Stomach smooth muscle (tissue), 2 donors: Measurements from ENCODE around the gene IFITM2.
"Not testable (repeated sequence)": the region's sequence is repeated elsewhere in the genome, so short reads cannot be mapped to it uniquely, and the experiment has no call there.

ENCODE experiments used
- H3K27ac ChIP-seq: one replicate; pipeline ENCODE4 v1.7.0; 2013; ENCODE audit warnings: mild to moderate bottlenecking, low read length, inconsistent platforms
- H3K27me3 ChIP-seq, 2 donors: one replicate each; pipeline ENCODE4 v1.7.0; 2013; ENCODE audit warnings: low read length in 2 of 2; ENCODE audit not compliant: insufficient read depth in 2 of 2, control insufficient read depth in 1 of 2
- H3K36me3 ChIP-seq, 2 donors: one replicate each; pipeline ENCODE4 v1.7.0; 2013; ENCODE audit warnings: low read length in 2 of 2; ENCODE audit not compliant: control insufficient read depth in 2 of 2, insufficient read depth in 2 of 2
- H3K4me1 ChIP-seq: one replicate; pipeline ENCODE4 v1.7.0; 2013; ENCODE audit warnings: low read length; ENCODE audit not compliant: control insufficient read depth, insufficient read depth
- H3K4me3 ChIP-seq, 2 donors: one replicate each; pipeline ENCODE4 v1.7.0; 2013; ENCODE audit warnings: low read length in 2 of 2
- H3K9ac ChIP-seq, 2 donors: one replicate each; pipeline ENCODE4 v1.7.0; 2013; ENCODE audit warnings: low read length in 2 of 2, mild to moderate bottlenecking in 1 of 2
- H3K9me3 ChIP-seq, 2 donors: one replicate each; pipeline ENCODE4 v1.7.0; 2013; ENCODE audit warnings: low read length in 2 of 2; ENCODE audit not compliant: control insufficient read depth in 2 of 2
- donor health status: healthy.
- donor health status: Pancreatic carcinoma.

IFITM2 gene

DNA sequence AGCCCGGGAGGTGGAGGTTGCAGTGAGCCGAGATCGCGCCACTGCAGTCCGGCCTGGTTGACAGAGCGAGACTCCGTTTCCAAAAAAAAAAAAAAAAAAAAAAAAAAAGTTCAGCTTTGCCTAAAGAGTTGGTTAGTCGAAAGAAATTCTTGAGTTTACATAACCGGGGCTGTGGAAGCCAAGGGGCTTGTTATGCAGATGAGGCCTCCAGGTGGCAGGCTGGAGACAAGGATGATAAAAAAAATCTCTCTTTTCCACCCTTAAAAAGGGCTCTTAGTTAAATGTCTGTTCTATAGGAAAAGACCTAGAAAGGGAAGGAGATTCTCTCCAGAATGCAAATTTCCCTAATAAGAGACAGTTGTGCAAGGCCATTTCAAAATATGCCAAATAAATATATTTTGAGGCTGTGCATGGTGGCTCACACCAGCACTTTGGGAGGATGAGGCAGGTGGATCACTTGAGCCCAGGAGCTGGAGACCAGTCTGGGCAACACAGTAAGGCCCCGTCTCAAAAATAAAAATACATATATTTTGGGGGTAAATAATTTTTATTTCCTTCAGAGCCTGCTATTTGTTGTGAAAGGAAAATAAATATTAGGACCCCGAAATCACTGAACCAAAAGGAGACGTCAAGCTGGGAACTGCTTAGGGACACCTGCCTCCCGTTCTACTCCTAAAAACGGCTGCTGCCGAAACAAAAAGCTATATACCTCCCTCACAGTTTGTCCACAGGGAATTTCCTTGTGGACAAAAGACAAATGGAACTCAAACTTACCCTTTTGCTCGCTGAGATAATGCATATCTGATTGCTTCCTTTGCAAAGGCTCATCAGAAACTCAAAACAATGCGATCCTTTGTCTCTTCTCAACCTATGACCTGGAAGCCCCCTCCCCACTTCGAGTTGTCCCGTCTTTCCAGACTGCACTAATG lies 2.4 kb upstream of the IFITM2 start:
- H3K27ac ChIP-seq: peak overlapping the region; percentile 84
- H3K9me3 ChIP-seq: no peaks in the 10 kb centered on the region
- H3K9ac ChIP-seq: no peak overlapping the region

DNA sequence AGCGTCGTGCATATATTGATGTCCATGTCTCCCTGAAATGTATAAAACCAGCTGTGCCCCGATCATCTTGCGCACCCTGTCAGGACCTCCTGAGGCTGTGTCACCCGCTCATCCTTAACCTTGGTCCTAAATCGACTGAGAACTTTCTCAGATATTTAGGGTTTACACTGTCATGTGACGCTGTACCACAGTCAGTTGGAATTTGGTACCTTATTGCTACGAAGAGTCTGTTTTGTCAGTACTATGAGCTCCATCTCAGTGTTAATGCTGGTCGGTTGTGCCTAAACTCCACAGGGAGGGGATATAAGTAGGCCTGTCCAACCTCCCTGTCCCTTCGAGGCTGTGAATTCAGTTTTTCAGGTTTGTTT lies 1.8 kb upstream of the IFITM2 start:
- Histone ChIP-seq H3K4me1 (peaks cover 20% of the 10 kb centered on the region), H3K9ac (no peak overlapping the region), H3K27me3 (no peaks in the 10 kb centered on the region), H3K36me3 (no peaks in the 10 kb centered on the region), H3K9me3 (no peaks in the 10 kb centered on the region), H3K27ac (peak overlapping the region; percentile 84), H3K4me3 (no peak overlapping the region)

More for the DNA sequence above, 2.4 kb upstream of the IFITM2 start:
- Histone ChIP-seq H3K36me3 (no peaks in the 10 kb centered on the region), H3K4me3 (no peak overlapping the region), H3K27me3 (peaks cover 2% of the 10 kb centered on the region in 2 donors), H3K4me1 (peaks cover 21% of the 10 kb centered on the region)

DNA sequence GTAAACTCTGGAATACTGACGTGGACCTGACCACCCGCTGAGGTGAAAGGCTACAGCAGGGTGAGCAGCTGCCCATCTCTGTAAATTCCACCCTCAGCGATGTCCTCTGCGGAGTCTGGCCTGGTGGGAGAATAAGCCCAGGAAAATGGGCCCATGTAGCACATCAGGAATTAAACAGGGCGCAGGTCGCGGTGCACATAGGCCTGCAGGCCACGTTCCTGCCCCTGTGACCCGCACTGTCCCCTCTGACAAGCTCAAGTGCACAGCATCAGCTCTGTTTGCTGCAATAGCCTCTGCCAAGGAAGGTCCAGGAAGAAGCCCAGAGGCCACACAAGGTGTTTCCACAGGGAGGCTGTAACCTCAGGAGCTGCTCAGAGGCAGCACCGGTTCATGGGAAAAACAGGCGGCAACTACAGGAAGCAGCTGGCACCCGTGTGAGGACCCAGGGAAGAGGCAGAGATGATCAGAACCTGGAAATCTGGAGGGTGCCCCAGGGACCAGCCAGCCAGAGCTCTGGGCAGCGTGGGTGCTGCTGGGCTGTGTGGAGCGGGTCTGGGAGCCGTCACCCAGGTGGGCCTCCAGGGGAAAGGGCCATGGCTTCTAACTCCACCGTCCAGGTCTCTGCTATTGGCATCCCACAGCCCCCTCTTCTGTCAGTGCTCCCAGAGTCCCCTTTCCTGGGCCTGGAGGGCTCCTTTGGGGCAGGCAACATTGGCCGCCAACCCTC lies 808 bp upstream of the IFITM2 start:
- Histone ChIP-seq H3K27ac (peak overlapping the region; percentile 84), H3K27me3 (no peaks in the 10 kb centered on the region), H3K9ac (no peak overlapping the region), H3K4me3 (no peak overlapping the region), H3K36me3 (no peaks in the 10 kb centered on the region), H3K9me3 (no peaks in the 10 kb centered on the region), H3K4me1 (peaks cover 23% of the 10 kb centered on the region)

DNA sequence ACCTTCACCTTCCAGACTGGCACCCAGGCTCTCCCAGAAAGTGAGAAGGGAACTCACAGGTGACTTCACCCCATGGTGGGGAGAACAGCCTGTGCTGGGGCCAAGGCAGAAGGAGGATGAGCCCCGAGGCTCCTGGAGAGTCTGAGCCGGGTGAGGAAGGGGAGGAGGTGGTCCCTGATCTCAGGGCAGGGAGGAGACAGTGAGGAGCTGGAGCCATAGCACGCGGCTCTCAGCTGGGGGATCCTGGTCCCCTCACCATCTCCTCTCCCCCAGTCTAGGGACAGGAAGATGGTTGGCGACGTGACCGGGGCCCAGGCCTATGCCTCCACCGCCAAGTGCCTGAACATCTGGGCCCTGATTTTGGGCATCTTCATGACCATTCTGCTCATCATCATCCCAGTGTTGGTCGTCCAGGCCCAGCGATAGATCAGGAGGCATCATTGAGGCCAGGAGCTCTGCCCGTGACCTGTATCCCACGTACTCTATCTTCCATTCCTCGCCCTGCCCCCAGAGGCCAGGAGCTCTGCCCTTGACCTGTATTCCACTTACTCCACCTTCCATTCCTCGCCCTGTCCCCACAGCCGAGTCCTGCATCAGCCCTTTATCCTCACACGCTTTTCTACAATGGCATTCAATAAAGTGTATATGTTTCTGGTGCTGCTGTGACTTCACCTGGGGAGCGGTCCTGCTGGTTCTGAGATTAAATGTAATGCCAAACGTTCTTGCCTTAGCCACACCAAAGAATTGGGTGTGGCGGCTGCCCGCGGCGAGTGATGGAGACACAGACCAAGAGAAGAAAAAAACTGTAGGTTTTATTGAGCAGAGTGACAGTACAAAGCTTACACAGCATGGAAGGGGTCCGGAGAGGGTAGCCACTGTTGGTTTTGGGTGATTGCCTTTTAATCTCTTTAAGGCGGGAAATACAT lies 1.4 kb downstream of the IFITM2 start:
- peak overlapping the region; percentile 73 to 78 for H3K4me3 ChIP-seq
- peak overlapping the region; percentile 84 for H3K27ac ChIP-seq
- H3K4me1 ChIP-seq: peaks cover 33% of the 10 kb centered on the region
- peak overlapping the region in 1 of 2 donors; percentile 71 for H3K9ac ChIP-seq
- H3K9me3 ChIP-seq, H3K36me3 ChIP-seq, H3K27me3 ChIP-seq: not testable (repeated sequence)

DNA sequence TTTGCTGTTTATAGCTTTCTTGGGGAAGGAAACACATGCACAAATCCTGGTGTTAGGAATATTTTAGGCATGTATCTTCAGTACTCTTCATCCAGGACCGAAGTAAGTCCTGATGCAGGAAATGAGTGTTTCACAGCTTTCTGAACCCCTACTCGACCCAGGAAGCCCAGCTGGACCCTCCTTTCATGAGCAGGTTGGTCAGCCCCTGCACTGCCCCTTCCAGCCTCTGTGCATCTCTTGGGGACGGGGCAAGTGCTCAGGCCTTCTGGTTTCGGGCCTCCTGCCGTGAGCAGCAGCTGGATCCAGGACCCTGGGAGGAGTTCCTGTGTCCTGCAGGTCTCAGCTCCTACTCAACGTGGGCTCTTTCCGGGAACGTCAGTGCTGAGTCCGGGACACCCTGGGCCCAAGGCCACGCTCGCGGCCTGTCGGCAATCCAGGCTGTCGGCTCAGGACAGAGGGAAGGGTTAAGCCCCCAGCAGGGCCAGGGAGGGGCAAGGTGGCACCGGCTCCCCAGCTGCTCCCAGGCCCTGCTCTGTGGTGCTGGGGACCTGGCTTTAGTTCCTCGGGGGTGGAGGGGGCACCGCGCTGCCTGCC lies 2.5 kb downstream of the IFITM2 start:
- H3K9me3 ChIP-seq, H3K36me3 ChIP-seq, H3K27me3 ChIP-seq: not testable (repeated sequence)
- H3K4me1 ChIP-seq: peaks cover 34% of the 10 kb centered on the region
- H3K9ac ChIP-seq: peak overlapping the region; percentile 59 to 64
- peak overlapping the region; percentile 73 to 78 for H3K4me3 ChIP-seq
- peak overlapping the region; percentile 84 for H3K27ac ChIP-seq

DNA sequence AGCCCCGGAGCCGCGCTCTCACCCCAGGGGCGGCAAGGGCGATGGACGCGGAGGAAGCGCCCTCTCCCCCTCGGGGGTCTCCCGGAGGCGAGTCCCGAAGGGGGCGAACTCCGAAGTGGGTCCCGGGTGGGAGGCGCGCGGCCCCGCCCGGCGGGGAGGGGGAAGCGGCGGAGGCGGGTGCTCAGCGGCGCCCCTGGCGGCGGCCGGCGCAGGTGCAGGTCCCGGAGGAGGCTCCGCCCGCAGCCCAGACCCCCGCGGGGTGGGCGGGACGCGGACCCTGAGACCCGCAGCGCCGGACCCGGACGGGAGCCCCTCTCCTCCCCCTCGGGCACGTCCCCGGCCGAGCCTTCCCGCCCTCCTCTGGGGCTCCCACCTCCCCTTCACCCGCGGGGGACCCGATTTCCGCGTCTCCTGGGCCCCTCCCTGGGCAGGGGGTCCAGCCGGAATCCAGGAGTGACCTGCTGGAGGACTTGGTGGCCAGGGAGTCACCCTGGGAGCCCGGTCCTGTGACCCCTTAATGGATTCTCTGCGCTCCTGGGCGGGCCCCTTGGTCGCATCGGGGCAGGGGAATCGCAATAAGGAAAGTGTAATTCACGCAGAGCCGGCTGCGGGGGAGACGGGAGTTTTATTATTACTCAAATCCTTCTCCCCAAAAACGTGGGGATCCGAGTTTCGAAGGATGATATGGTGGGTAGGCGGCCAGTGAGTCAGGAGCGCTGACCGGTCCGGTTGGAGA lies 3.6 kb downstream of the IFITM2 start:
- H3K4me1 ChIP-seq: peaks cover 31% of the 10 kb centered on the region
- peak overlapping the region in 1 of 2 donors; percentile 42 for H3K9ac ChIP-seq
- not testable (repeated sequence) for H3K27ac ChIP-seq, H3K36me3 ChIP-seq, H3K27me3 ChIP-seq, H3K9me3 ChIP-seq
- H3K4me3 ChIP-seq: peak overlapping the region; percentile 35 to 49

DNA sequence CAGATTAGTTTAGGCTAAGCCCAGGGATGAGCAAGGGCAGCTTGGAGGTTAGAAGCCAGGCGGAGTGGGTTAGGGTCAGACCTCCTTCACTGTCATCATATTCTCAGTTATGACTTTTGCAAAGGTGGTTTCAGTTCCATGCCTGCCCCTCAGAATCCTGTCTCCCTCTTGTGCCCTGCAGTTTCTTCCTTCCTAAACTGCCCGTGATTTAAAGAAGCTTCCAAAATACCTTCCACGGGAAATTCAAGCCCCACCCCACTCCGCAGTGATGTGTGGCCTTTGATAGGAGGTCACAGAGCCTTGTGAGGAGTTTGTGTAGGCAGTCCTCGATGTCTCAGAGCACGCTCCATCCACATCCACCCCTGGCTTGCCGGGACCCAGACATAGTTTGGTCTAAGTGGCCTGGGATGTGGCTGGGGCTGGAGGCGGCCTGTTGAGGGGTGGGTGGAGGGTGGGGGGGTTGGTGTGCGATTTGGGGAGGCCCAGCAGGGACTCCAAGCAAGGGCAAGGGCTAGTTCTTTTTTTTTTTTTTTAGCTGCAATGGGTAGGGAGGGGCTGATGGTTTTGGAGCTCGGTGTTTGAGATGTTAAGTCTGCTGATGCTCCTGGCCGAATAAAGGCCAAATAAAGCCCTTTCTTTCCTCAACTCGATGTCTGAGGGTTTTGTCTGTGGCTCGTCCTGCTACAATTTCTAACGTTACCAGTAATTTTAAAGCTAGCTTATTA lies 4.6 kb downstream of the IFITM2 start:
- peak overlapping the region; percentile 35 to 49 for H3K4me3 ChIP-seq
- H3K4me1 ChIP-seq: peaks cover 27% of the 10 kb centered on the region
- no peak overlapping the region for H3K27ac ChIP-seq
- peaks cover 2 to 16% of the 10 kb centered on the region in 2 donors for H3K27me3 ChIP-seq
- no peak overlapping the region for H3K9ac ChIP-seq
- H3K36me3 ChIP-seq: no peaks in the 10 kb centered on the region
- no peaks in the 10 kb centered on the region for H3K9me3 ChIP-seq

DNA sequence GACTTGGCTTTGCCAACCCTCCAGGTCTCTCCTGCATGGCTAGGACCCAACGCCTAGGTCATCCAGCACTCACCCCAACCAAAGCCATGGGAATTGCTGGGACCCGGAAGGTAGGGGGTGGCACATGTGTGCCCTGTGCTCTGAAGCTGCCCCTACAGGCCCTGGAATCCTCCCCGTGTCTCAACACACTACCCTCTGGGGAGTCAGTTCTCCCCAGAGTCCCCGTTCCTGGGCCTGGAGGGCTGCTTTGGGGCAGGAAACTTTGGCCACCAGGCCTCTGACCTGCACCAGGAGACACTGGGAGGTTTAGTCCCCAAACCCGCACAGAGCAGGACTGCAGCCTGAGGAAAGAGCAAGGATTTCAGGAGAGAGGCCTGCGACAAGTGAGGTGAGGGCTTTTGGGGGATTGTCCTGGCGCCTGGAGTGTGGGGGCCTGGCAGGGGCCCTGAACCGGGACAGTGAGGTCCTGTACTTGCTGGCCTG lies 5.7 kb downstream of the IFITM2 start:
- Histone ChIP-seq H3K9me3 (no peaks in the 10 kb centered on the region), H3K4me1 (peaks cover 27% of the 10 kb centered on the region), H3K9ac (peak overlapping the region in 1 of 2 donors; percentile 38), H3K36me3 (no peaks in the 10 kb centered on the region), H3K4me3 (peak overlapping the region; percentile 5 to 71), H3K27ac (peak overlapping the region; percentile 41), H3K27me3 (peaks cover 2 to 16% of the 10 kb centered on the region in 2 donors)
